Stimulated activated CD8-positive, alpha-beta memory T cell treated with anti-CD3 and anti-CD28 coated beads, Interleukin-2, amount 100 ng/mL, for 48 hours (primary cell): ENCODE measurements around the gene PPP1R3F.
"Not testable (repeated sequence)": the region's sequence is repeated elsewhere in the genome, so short reads cannot be mapped to it uniquely, and the experiment has no call there.

Source experiments
- DNase-seq, 2 donors: peaks; one replicate each; pipeline ENCODE4 v3.0.0-alpha.2; 2020; ENCODE audit warnings: low read depth in 2 of 2

Gene PPP1R3F

GRCh38 chrX:49316085-49316484 lies 46.5 kb downstream of the PPP1R3F start:
- no peak for DNase-seq

- DNase-seq: not testable (repeated sequence)
These were observed 52.1 kb downstream of the PPP1R3F start, which contains the start of gene GAGE12J for GRCh38 chrX:49321737-49322136. Gene GAGE12J, plus strand, starts transcription at chrX:49322037. Its CDS starts 1,157 bp downstream, at chrX:49323194.

- not testable (repeated sequence) for DNase-seq
These were observed 52.7 kb downstream of the PPP1R3F start for GRCh38 chrX:49322266-49322665.

GRCh38 chrX:49323735-49324134 lies 54.1 kb downstream of the PPP1R3F start:
- DNase-seq: not testable (repeated sequence)

- DNase-seq: not testable (repeated sequence)
These were observed 60.8 kb downstream of the PPP1R3F start for GRCh38 chrX:49330421-49330820.

GRCh38 chrX:49331282-49331681 lies 61.7 kb downstream of the PPP1R3F start, which contains the start of gene GAGE13:
Gene GAGE13, plus strand, starts transcription at chrX:49331582. Its CDS starts 1,156 bp downstream, at chrX:49332738.
- not testable (repeated sequence) for DNase-seq

GRCh38 chrX:49331841-49332240 lies 62.2 kb downstream of the PPP1R3F start:
- DNase-seq: not testable (repeated sequence)
